HG03575 (cell line): ENCODE measurements around the gene BRWD1.
"Not testable (repeated sequence)": the region's sequence is repeated elsewhere in the genome, so short reads cannot be mapped to it uniquely, and the experiment has no call there.

Experiments used
- ATAC-seq: cut with Tn5 transposase; IDR thresholded peaks from one replicate; pipeline ENCODE4 v1.9.1; 2021; ENCODE audit not compliant: unreplicated experiment, insufficient number of reproducible peaks, low FRiP score; ENCODE audit errors: extremely low read depth

Gene BRWD1

GRCh38 chr21:39307466-39307865 is 6.0 kb downstream of the BRWD1 start:
- no peak for ATAC-seq

GRCh38 chr21:39300587-39300986 is 12.8 kb downstream of the BRWD1 start:
- no peak for ATAC-seq

GRCh38 chr21:39296891-39297290 is 16.5 kb downstream of the BRWD1 start:
- ATAC-seq, result no peak

GRCh38 chr21:39288987-39289386 is 24.4 kb downstream of the BRWD1 start:
- no peak for ATAC-seq

- no peak for ATAC-seq
These were observed 30.5 kb downstream of the BRWD1 start for GRCh38 chr21:39282911-39283310.

- ATAC-seq, result no peak
These were observed 31.6 kb downstream of the BRWD1 start for GRCh38 chr21:39281853-39282252.

- no peak for ATAC-seq
These were observed 32.2 kb downstream of the BRWD1 start for GRCh38 chr21:39281207-39281606.

GRCh38 chr21:39269620-39270019 is 43.8 kb downstream of the BRWD1 start:
- ATAC-seq, result no peak

GRCh38 chr21:39265603-39266002 is 47.8 kb downstream of the BRWD1 start:
- no peak for ATAC-seq

- no peak for ATAC-seq
These were observed 50.1 kb downstream of the BRWD1 start for GRCh38 chr21:39263372-39263771.

GRCh38 chr21:39258207-39258606 is 55.2 kb downstream of the BRWD1 start:
- no peak for ATAC-seq

- ATAC-seq, result no peak
These were observed 62.1 kb downstream of the BRWD1 start for GRCh38 chr21:39251326-39251725.

- ATAC-seq, result no peak
These were observed 75.2 kb downstream of the BRWD1 start for GRCh38 chr21:39238275-39238674.

- ATAC-seq, result no peak
These were observed 80.6 kb downstream of the BRWD1 start for GRCh38 chr21:39232861-39233291.

GRCh38 chr21:39224930-39225329 is 88.5 kb downstream of the BRWD1 start:
- no peak for ATAC-seq

- no peak for ATAC-seq
These were observed 91.4 kb downstream of the BRWD1 start for GRCh38 chr21:39221997-39222486.

GRCh38 chr21:39221282-39221996 is 92.0 kb downstream of the BRWD1 start:
- ATAC-seq, result no peak

- ATAC-seq, result not testable (repeated sequence)
These were observed 92.6 kb downstream of the BRWD1 start for GRCh38 chr21:39220875-39221274.

GRCh38 chr21:39220150-39220549 is 93.3 kb downstream of the BRWD1 start:
- ATAC-seq, result no peak

- no peak for ATAC-seq
These were observed 95.4 kb downstream of the BRWD1 start for GRCh38 chr21:39218082-39218409.
